ENCODE data around the gene HOXB4. TPM values are rescaled to one million over a fixed set of nuclear protein-coding genes. Genes with fewer than 3 reads are reported as not detected.

HOXB4 gene
- total RNA-seq, 1 experiment from 2014 or later: 0.22 TPM

GRCh38 chr17:48597778-48598631 is 19.9 kb upstream of the HOXB4 start:
- Histone ChIP-seq H3K4me2 (ENCODE audit: low read length) (peak overlapping the region; percentile 92), H3K4me3 (ENCODE audit: low read length) (peak overlapping the region; percentile 75), H3K27ac (ENCODE audit: low read length) (0 out of 2 replicates have a peak overlapping the region, but pooled peaks have one; percentile 4), H3F3A (ENCODE audit: low read length, unreplicated experiment) (no peaks in the 10 kb centered on the region), H3K9ac (ENCODE audit: low read length) (peak overlapping the region; percentile 57), H3K9me3 (ENCODE audit: low read length) (no peaks in the 10 kb centered on the region), H3K79me2 (ENCODE audit: low read length) (peaks cover 65% of the 10 kb centered on the region), H2AFZ (ENCODE audit: low read length) (peak overlapping the region; percentile 69), H3K4me1 (ENCODE audit: insufficient read depth, low read length) (peaks cover 29% of the 10 kb centered on the region), H3K36me3 (ENCODE audit: low read depth, low read length) (no peaks in the 10 kb centered on the region), H3K9me2 (replicated peaks; ENCODE audit: low read length) (no peaks in the 10 kb centered on the region), H4K20me1 (ENCODE audit: low read length) (peaks cover 30% of the 10 kb centered on the region), H3K27me3 (ENCODE audit: low read length) (no peaks in the 10 kb centered on the region)
- DNase-seq (peak; percentile 67), ATAC-seq (peak; percentile 45)
- ChIA-PET CTCF (interaction anchor here (0.5 kb wide), 1 partner anchor 550 kb away, joined by 3 read pairs; the partner anchor contains the start of gene NFE2L1), POLR2A (ENCODE audit: unreplicated experiment) (interaction anchor here (0.6 kb wide), 1 partner anchor 193 kb away, joined by 3 read pairs; no protein-coding TSS in a partner anchor)
- TF ChIP-seq EZH2phosphoT487 (IDR thresholded peaks at IDR 0.05; ENCODE audit: borderline replicate concordance, low read length) (no peak), CTCF (conservative IDR thresholded peaks at IDR 0.05; ENCODE audit: low read depth, low read length) (no peak), EZH2 (IDR thresholded peaks at IDR 0.05; ENCODE audit: low read length, unreplicated experiment) (no peak)
- BruUV-seq (replicated peaks): no TSS peak
- intact Hi-C loops (cut with micrococcal nuclease): no loop called here

DNA sequence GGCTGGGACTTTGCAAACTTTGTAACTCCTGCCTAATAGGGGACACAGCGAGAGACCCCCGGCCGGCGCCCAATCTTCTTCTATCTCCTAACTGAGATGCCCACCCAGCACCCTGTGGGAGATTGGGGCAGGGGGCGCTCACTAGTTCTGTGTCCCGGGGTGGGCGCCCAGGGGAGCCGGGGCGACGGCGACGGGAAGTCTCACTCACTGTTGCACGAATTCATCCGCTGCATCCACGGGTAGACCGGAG is 19.3 kb upstream of the HOXB4 start:
- TF ChIP-seq CTCF (conservative IDR thresholded peaks at IDR 0.05; ENCODE audit: low read depth, low read length): no peak
- TF ChIP-seq EZH2phosphoT487 (IDR thresholded peaks at IDR 0.05; ENCODE audit: borderline replicate concordance, low read length): no peak
- no peak for TF ChIP-seq EZH2 (IDR thresholded peaks at IDR 0.05; ENCODE audit: low read length, unreplicated experiment)
- Histone ChIP-seq H4K20me1 (ENCODE audit: low read length) (peaks cover 30% of the 10 kb centered on the region), H3K27ac (ENCODE audit: low read length) (no peak overlapping the region), H3K27me3 (ENCODE audit: low read length) (no peaks in the 10 kb centered on the region), H2AFZ (ENCODE audit: low read length) (peak overlapping the region; percentile 69), H3K9me3 (ENCODE audit: low read length) (no peaks in the 10 kb centered on the region), H3K4me3 (ENCODE audit: low read length) (peak overlapping the region; percentile 75), H3K36me3 (ENCODE audit: low read depth, low read length) (no peaks in the 10 kb centered on the region), H3K79me2 (ENCODE audit: low read length) (peaks cover 59% of the 10 kb centered on the region), H3K4me1 (ENCODE audit: insufficient read depth, low read length) (peaks cover 29% of the 10 kb centered on the region), H3K9me2 (replicated peaks; ENCODE audit: low read length) (no peaks in the 10 kb centered on the region), H3K9ac (ENCODE audit: low read length) (peak overlapping the region; percentile 57), H3K4me2 (ENCODE audit: low read length) (peak overlapping the region; percentile 92), H3F3A (ENCODE audit: low read length, unreplicated experiment) (no peaks in the 10 kb centered on the region)
- CTCF ChIA-PET: no interaction called here
- DNase-seq: no peak
- intact Hi-C loops (cut with micrococcal nuclease): no loop called here
- POLR2A ChIA-PET (ENCODE audit: unreplicated experiment): no interaction called here
- no TSS peak for BruUV-seq (replicated peaks)
- no peak for ATAC-seq

Data from PC-3 (cell line).